HepG2 (cell line): ENCODE results near the gene UGT1A4. TPM values are rescaled to one million over a fixed set of nuclear protein-coding genes. Genes with fewer than 3 reads are reported as not detected.

ENCODE experiments used
- ATAC-seq: fragments of 200-7000 bp; cut with Tn5 transposase; 3 replicates; pipeline ENCODE4 v1.9.1; 2020; ENCODE audit warnings: mild to moderate bottlenecking, moderate library complexity
- BruUV-seq: library from RNA; stranded (reverse); fragments of 400-500 nt; replicated peaks from 2 replicates; lab custom pipeline; 2021; lab: Mats Ljungman, UMichigan
- CTCF ChIA-PET: fragments of 300-600 bp; formaldehyde crosslinking; extraction: SDS; loops from one replicate; lab custom pipeline; 2021; ENCODE audit warnings: low total read pairs, inconsistent platforms, low intra/inter-chr PET ratio; lab: Yijun Ruan, JAX
- POLR2A ChIA-PET: fragments of 350-600 bp; sonication (Branson Sonifier 250); formaldehyde crosslinking; loops from one replicate; lab custom pipeline; 2020; ENCODE audit warnings: antibody characterized with exemption, inconsistent platforms; lab: Yijun Ruan, JAX
- DNase-seq: peaks from one replicate; pipeline ENCODE4 v3.0.0-alpha.2; 2015; ENCODE audit warnings: low spot score
- FAIRE-seq: peaks from 3 replicates; lab custom pipeline; 2011; peaks lifted over from hg19 to GRCh38; lab: Jason Lieb, UNC
- H2AFZ ChIP-seq: one replicate; pipeline ENCODE4 v1.6.1; 2011; ENCODE audit warnings: low read length, inconsistent platforms
- H3K27ac ChIP-seq: fragments of 300-600 bp; 3 replicates; pipeline ENCODE4 v1.8.0; 2011; ENCODE audit warnings: mixed run types, mild to moderate bottlenecking, mixed read lengths, low read length, inconsistent platforms; ENCODE audit not compliant: insufficient read depth; ENCODE audit errors: extremely low read length
- H3K27me3 ChIP-seq, 2 experiments: fragments of 200-600 bp in 1 of 2; 2 replicates in 1 of 2; 3 replicates in 1 of 2; pipeline versions ENCODE4 v1.6.0 to v1.8.0; 2011; ENCODE audit warnings: low read length in 2 of 2, mild to moderate bottlenecking in 2 of 2, moderate library complexity in 2 of 2, inconsistent platforms in 1 of 2; ENCODE audit not compliant: insufficient read depth in 2 of 2, control insufficient read depth in 1 of 2
- H3K36me3 ChIP-seq, 2 experiments: fragments of 200-600 bp in 1 of 2; replicated peaks in 1 of 2; 2 replicates in 1 of 2; 3 replicates in 1 of 2; pipeline versions ENCODE4 v1.5.1 to v1.8.0; 2011; ENCODE audit warnings: low read length in 2 of 2, inconsistent platforms in 1 of 2; ENCODE audit not compliant: insufficient read depth in 2 of 2, control insufficient read depth in 1 of 2
- H3K4me1 ChIP-seq: 2 replicates; pipeline ENCODE4 v1.5.1; 2012; ENCODE audit warnings: low read length, inconsistent platforms; ENCODE audit not compliant: insufficient read depth
- H3K4me2 ChIP-seq: 2 replicates; pipeline ENCODE4 v1.6.0; 2011; ENCODE audit warnings: low read depth, low read length, inconsistent platforms
- H3K4me3 ChIP-seq, 3 experiments: fragments of 200-600 bp in 1 of 3; sonication (generic), shearing (Covaris generic) in 1 of 3; replicated peaks in 1 of 3; 2 replicates each; pipeline ENCODE4 v1.5.1; 2011 to 2016; ENCODE audit warnings: low read length in 3 of 3, inconsistent platforms in 2 of 3, low read depth in 2 of 3, mild to moderate bottlenecking in 2 of 3, control low read depth in 1 of 3, mixed read lengths in 1 of 3; ENCODE audit not compliant: insufficient read depth in 1 of 3
- H3K79me2 ChIP-seq: one replicate; pipeline ENCODE4 v1.6.1; 2011; ENCODE audit warnings: low read length, inconsistent platforms; ENCODE audit not compliant: insufficient read depth
- H3K9ac ChIP-seq: 2 replicates; pipeline ENCODE4 v1.6.0; 2011; ENCODE audit warnings: mild to moderate bottlenecking, low read depth, low read length, inconsistent platforms; ENCODE audit not compliant: insufficient read depth
- H3K9me3 ChIP-seq: 2 replicates; pipeline ENCODE4 v1.5.1; 2012; ENCODE audit warnings: mild to moderate bottlenecking, low read length
- H4K20me1 ChIP-seq: 2 replicates; pipeline ENCODE4 v1.6.0; 2011; ENCODE audit warnings: inconsistent platforms, mild to moderate bottlenecking, low read length, moderate library complexity; ENCODE audit not compliant: insufficient read depth
- HNF4A ChIP-seq: sonication (generic); formaldehyde crosslinking; IDR thresholded peaks from 2 replicates; pipeline ENCODE4 v1.4.0; 2020; ENCODE audit warnings: missing genetic modification reagents
- KDM5B ChIP-seq: sonication (generic); formaldehyde crosslinking; IDR thresholded peaks from 2 replicates; pipeline ENCODE4 v1.4.0; 2020; ENCODE audit warnings: missing genetic modification reagents, mild to moderate bottlenecking, borderline replicate concordance
- NR2C2 ChIP-seq: sonication (generic); formaldehyde crosslinking; IDR thresholded peaks from 2 replicates; pipeline ENCODE4 v1.4.0; 2020; ENCODE audit warnings: missing genetic modification reagents, mild to moderate bottlenecking, moderate library complexity, borderline replicate concordance
- NR2F6 ChIP-seq, 2 experiments: IDR thresholded peaks; 2 replicates each; pipeline ENCODE4 v1.6.1; 2016; ENCODE audit warnings: antibody characterized with exemption in 1 of 2, mild to moderate bottlenecking in 1 of 2
- STAT6 ChIP-seq: sonication (generic); formaldehyde crosslinking; IDR thresholded peaks from 2 replicates; pipeline ENCODE4 v1.4.0; 2020; ENCODE audit warnings: missing genetic modification reagents, mild to moderate bottlenecking, borderline replicate concordance
- UBTF ChIP-seq: sonication (generic); formaldehyde crosslinking; IDR thresholded peaks from 2 replicates; pipeline ENCODE4 v1.4.0; 2020; ENCODE audit warnings: mild to moderate bottlenecking, missing genetic modification reagents
- ZMYM3 ChIP-seq: sonication (generic); formaldehyde crosslinking; IDR thresholded peaks from 2 replicates; pipeline ENCODE4 v1.5.1; 2020; ENCODE audit warnings: mild to moderate bottlenecking, missing genetic modification reagents
- ZNF225 ChIP-seq: sonication (generic); formaldehyde crosslinking; IDR thresholded peaks from 2 replicates; pipeline ENCODE4 v1.4.0; 2020; ENCODE audit warnings: mild to moderate bottlenecking, missing genetic modification reagents
- ZNF558 ChIP-seq: sonication (generic); formaldehyde crosslinking; IDR thresholded peaks from 2 replicates; pipeline ENCODE4 v1.9.0; 2022; ENCODE audit warnings: mild to moderate bottlenecking, missing genetic modification reagents, borderline replicate concordance
- ZNF687 ChIP-seq: sonication (generic); formaldehyde crosslinking; IDR thresholded peaks from 2 replicates; pipeline ENCODE4 v1.5.1; 2020; ENCODE audit warnings: mild to moderate bottlenecking, missing genetic modification reagents, moderate library complexity
- ZNF781 ChIP-seq: sonication (generic); formaldehyde crosslinking; IDR thresholded peaks from 2 replicates; pipeline ENCODE4 v1.5.1; 2020; ENCODE audit warnings: borderline replicate concordance, mild to moderate bottlenecking, missing genetic modification reagents; ENCODE audit errors: not compliant biosample characterization
- WGBS: methylation state at CpG from one replicate; pipeline ENCODE4 v1.1.6; 2017; ENCODE audit warnings: low lambda C conversion rate; 5-methylcytosine and 5-hydroxymethylcytosine counted together
- in situ Hi-C: cut with HindIII; loops from 2 replicates; pipeline ENCODE4 v1.10.0; 2017; ENCODE audit warnings: low pct_unique_long_range_greater_than_20kb; ENCODE audit not compliant: extremely low pct_ligation_motif_present
- intact Hi-C: fragments of 100-400 bp; cut with micrococcal nuclease; formaldehyde crosslinking; loops from one replicate; pipeline ENCODE4 v1.10.0; 2022; ENCODE audit not compliant: unreplicated experiment
- polyA plus RNA-seq, 8 experiments: library from polyadenylated mRNA; depleted of rRNA in 3 of 8; stranded (reverse) in 7 of 8; unstranded in 1 of 8; fragments of >200 nt; fragmentation: Illumina TruSeq in 4 of 8; extraction: Trizol in 4 of 8; gene quantifications; 2 replicates each; pipeline versions ENCODE4 v1.2.1 to v1.2.3, GENCODE V29; 2011 to 2016; ENCODE audit warnings: low read depth in 4 of 8, missing spikeins in 1 of 8, mixed read lengths in 1 of 8; ENCODE audit not compliant: insufficient read depth in 1 of 8
- total RNA-seq, 5 experiments: library from RNA; depleted of rRNA; stranded (reverse); fragments of >200 nt; fragmentation: Illumina TruSeq; extraction: Trizol; gene quantifications; 2 replicates each; pipeline ENCODE4 v1.2.3, GENCODE V29; 2016; ENCODE audit warnings: low read depth in 1 of 5

The UGT1A4 gene
- total and polyA plus RNA-seq, 2 of the 13 experiments (the other 11 are each of a cell fraction or from before 2014, with no cell fraction given), result not detected

GRCh38 chr2:233817361-233817911 is 98.9 kb downstream of the UGT1A4 start (continued):
- TF ChIP-seq STAT6 (no peak), ZNF781 (no peak)
- TF ChIP-seq, all 625 proteins: peak for 0

- FAIRE-seq (no peak), ATAC-seq (peak; percentile 65), DNase-seq (peak; percentile 28)
- Histone ChIP-seq H3K79me2 (no peaks in the 10 kb centered on the region), H3K4me3 (no peak overlapping the region), H3K4me1 (peaks cover 23% of the 10 kb centered on the region), H2AFZ (no peak overlapping the region), H3K9me3 (no peaks in the 10 kb centered on the region), H3K27ac (no peak overlapping the region), H3K36me3 (no peaks in the 10 kb centered on the region), H3K4me2 (peak overlapping the region; percentile 25; the same call in 1 of the 2 replicates), H3K9ac (no peak overlapping the region), H4K20me1 (no peaks in the 10 kb centered on the region), H3K27me3 (peaks cover 7 to 41% of the 10 kb centered on the region in 2 experiments; a peak in 4 of 5 replicates)
- intact Hi-C loops, result no loop called here
- in situ Hi-C loops, result no loop called here
- POLR2A ChIA-PET, result no interaction called here
- 38% methylated on average over 11 of the region's 11 CpGs for whole genome bisulfite sequencing
- BruUV-seq, result no TSS peak
- CTCF ChIA-PET, result no interaction called here
- TF ChIP-seq ZNF687 (CRISPR knock-in tag) (peak; percentile 79), NR2C2 (CRISPR knock-in tag) (peak; percentile 23; the same call in 1 of the 2 replicates), UBTF (0 out of 2 replicates have a peak, but pooled peaks have one; percentile 16), ZNF558 (CRISPR knock-in tag) (peak; percentile 34; the same call in 1 of the 2 replicates), ZNF225 (CRISPR knock-in tag) (peak; percentile 5; the same call in 1 of the 2 replicates), HNF4A (CRISPR knock-in tag) (peak; percentile 79), ZMYM3 (CRISPR knock-in tag) (peak; percentile 70), NR2F6 (IDR thresholded peaks at IDR 0.05) (no peak), NR2F6 (CRISPR knock-in tag; IDR thresholded peaks at IDR 0.05) (0 out of 2 replicates have a peak, but pooled peaks have one; percentile 9), KDM5B (CRISPR knock-in tag) (peak; percentile 41; the same call in 1 of the 2 replicates)
These were observed 99.6 kb downstream of the UGT1A4 start for GRCh38 chr2:233817995-233818638.
